H1 (cell line): ENCODE data around the gene TMX3. TPM values are rescaled to one million over a fixed set of nuclear protein-coding genes. Genes with fewer than 3 reads are reported as not detected.

Experiments
- NRF1 ChIP-seq: IDR thresholded peaks from 2 replicates; pipeline ENCODE4 v1.6.1; 2011; ENCODE audit warnings: mild to moderate bottlenecking, low read depth, low read length, improper control_type of control experiment
- SP4 ChIP-seq: IDR thresholded peaks from 2 replicates; pipeline ENCODE4 v1.6.1; 2012; ENCODE audit warnings: low read length, inconsistent platforms
- SUZ12 ChIP-seq: fragments of 200-600 bp; sonication (generic); IDR thresholded peaks from 2 replicates; pipeline ENCODE4 v1.6.1; 2012; ENCODE audit warnings: mild to moderate bottlenecking, inconsistent platforms, low read length, moderate library complexity, mixed read lengths
- polyA plus RNA-seq, 7 experiments: library from polyadenylated mRNA; depleted of rRNA in 3 of 7; stranded (reverse) in 5 of 7; unstranded in 2 of 7; fragments of >200 nt in 5 of 7; fragments of 200-250 nt in 2 of 7; gene quantifications; 1 replicate in 5 of 7; 2 replicates in 1 of 7; 4 replicates in 1 of 7; pipeline versions ENCODE4 v1.2.1 to v1.2.3, GENCODE V29; 2011 to 2013; ENCODE audit warnings: missing spikeins in 2 of 7, mixed read lengths in 2 of 7
- total RNA-seq: library from RNA; stranded (reverse); fragmentation: NEBNext Ultra II Directional; extraction: Animal tissue kit (Norgen Biotek cat#: 25700); gene quantifications from 2 replicates; pipeline ENCODE4 v1.2.1, GENCODE V29; 2021

Gene TMX3
- total and polyA plus RNA-seq, 2 of the 8 experiments (the other 6 are each of a cell fraction or from before 2014, with no cell fraction given): 12.6 to 29.0 TPM

GRCh38 chr18:68648191-68648590 is 66.7 kb downstream of the TMX3 start (continued):
- TF ChIP-seq SUZ12 (no peak), SP4 (no peak), NRF1 (no peak)
